Neural progenitor cell (in vitro differentiated cells): Measurements from ENCODE around the gene PRDM16.

Experiments
- EZH2 ChIP-seq: fragments of 200-600 bp; sonication (generic); IDR thresholded peaks from 2 replicates; pipeline ENCODE4 v1.6.1; 2017; ENCODE audit warnings: antibody characterized with exemption, mild to moderate bottlenecking, moderate library complexity
- EZH2phosphoT487 ChIP-seq: fragments of 200-600 bp; sonication (generic); IDR thresholded peaks from 2 replicates; pipeline ENCODE4 v1.6.1; 2017; ENCODE audit warnings: antibody characterized with exemption
- TF ChIP-seq, protein P1 (sequence below): fragments of 200-600 bp; sonication (generic); IDR thresholded peaks from 2 replicates; pipeline ENCODE4 v1.5.1; 2017; ENCODE audit warnings: antibody characterized with exemption, mild to moderate bottlenecking

- TF ChIP-seq, protein P1, sequence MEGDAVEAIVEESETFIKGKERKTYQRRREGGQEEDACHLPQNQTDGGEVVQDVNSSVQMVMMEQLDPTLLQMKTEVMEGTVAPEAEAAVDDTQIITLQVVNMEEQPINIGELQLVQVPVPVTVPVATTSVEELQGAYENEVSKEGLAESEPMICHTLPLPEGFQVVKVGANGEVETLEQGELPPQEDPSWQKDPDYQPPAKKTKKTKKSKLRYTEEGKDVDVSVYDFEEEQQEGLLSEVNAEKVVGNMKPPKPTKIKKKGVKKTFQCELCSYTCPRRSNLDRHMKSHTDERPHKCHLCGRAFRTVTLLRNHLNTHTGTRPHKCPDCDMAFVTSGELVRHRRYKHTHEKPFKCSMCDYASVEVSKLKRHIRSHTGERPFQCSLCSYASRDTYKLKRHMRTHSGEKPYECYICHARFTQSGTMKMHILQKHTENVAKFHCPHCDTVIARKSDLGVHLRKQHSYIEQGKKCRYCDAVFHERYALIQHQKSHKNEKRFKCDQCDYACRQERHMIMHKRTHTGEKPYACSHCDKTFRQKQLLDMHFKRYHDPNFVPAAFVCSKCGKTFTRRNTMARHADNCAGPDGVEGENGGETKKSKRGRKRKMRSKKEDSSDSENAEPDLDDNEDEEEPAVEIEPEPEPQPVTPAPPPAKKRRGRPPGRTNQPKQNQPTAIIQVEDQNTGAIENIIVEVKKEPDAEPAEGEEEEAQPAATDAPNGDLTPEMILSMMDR, result no peak
- no peak for TF ChIP-seq EZH2phosphoT487
- no peak for TF ChIP-seq EZH2
Measured at GRCh38 chr1:3198371-3199271, 129.6 kb downstream of the PRDM16 start.
